Measurements from ENCODE around the gene AGO1.
"Not testable (repeated sequence)": the region's sequence is repeated elsewhere in the genome, so short reads cannot be mapped to it uniquely, and the experiment has no call there.

AGO1 gene

GRCh38 chr1:35882945-35883634, at the start of gene AGO1:
TSS of gene AGO1 (plus strand) at chr1:35883209. CDS start at chr1:35883422, 213 bp downstream.
- FAIRE-seq = no peak

- FAIRE-seq = no peak
These were observed 49.6 kb upstream of the AGO1 start for GRCh38 chr1:35833395-35833794.

GRCh38 chr1:35834218-35834617, 48.8 kb upstream of the AGO1 start:
- no peak for FAIRE-seq

- no peak for FAIRE-seq
These were observed 47.6 kb upstream of the AGO1 start for GRCh38 chr1:35835398-35835797.

- no peak for FAIRE-seq
These were observed 46.3 kb upstream of the AGO1 start for GRCh38 chr1:35836734-35837133.

GRCh38 chr1:35838693-35839245, 44.2 kb upstream of the AGO1 start:
- no peak for FAIRE-seq

GRCh38 chr1:35844826-35845225, 38.2 kb upstream of the AGO1 start:
- no peak for FAIRE-seq

- no peak for FAIRE-seq
These were observed 37.2 kb upstream of the AGO1 start for GRCh38 chr1:35845766-35846165.

- FAIRE-seq = no peak
These were observed 35.0 kb upstream of the AGO1 start for GRCh38 chr1:35847935-35848565.

GRCh38 chr1:35850051-35850450, 33.0 kb upstream of the AGO1 start:
- FAIRE-seq = no peak

- FAIRE-seq = no peak
These were observed 32.3 kb upstream of the AGO1 start for GRCh38 chr1:35850716-35851115.

- FAIRE-seq = no peak
These were observed 31.7 kb upstream of the AGO1 start for GRCh38 chr1:35851132-35851869.

- FAIRE-seq = no peak
These were observed 30.8 kb upstream of the AGO1 start for GRCh38 chr1:35852241-35852640.

- peak; percentile 21 for FAIRE-seq
These were observed 27.9 kb upstream of the AGO1 start for GRCh38 chr1:35854989-35855700.

GRCh38 chr1:35856964-35857363, 26.0 kb upstream of the AGO1 start:
- no peak for FAIRE-seq

GRCh38 chr1:35857830-35858229, 25.2 kb upstream of the AGO1 start:
- FAIRE-seq = peak; percentile 79

- FAIRE-seq = no peak
These were observed 22.3 kb upstream of the AGO1 start for GRCh38 chr1:35860696-35861095.

- no peak for FAIRE-seq
These were observed 19.9 kb upstream of the AGO1 start for GRCh38 chr1:35863136-35863535.

GRCh38 chr1:35863881-35864625, 19.0 kb upstream of the AGO1 start:
- FAIRE-seq = peak; percentile 37

- no peak for FAIRE-seq
These were observed 18.2 kb upstream of the AGO1 start for GRCh38 chr1:35864813-35865212.

- FAIRE-seq = no peak
These were observed 16.0 kb upstream of the AGO1 start for GRCh38 chr1:35866991-35867390.

- not testable (repeated sequence) for FAIRE-seq
These were observed 13.6 kb upstream of the AGO1 start for GRCh38 chr1:35869245-35869950.

Data from G401.6 (cell line).